ENCODE measurements around the gene SH3BP5. TPM values are rescaled to one million over a fixed set of nuclear protein-coding genes. Genes with fewer than 3 reads are reported as not detected.

The SH3BP5 gene
- total RNA-seq, 4 donors from 2014 or later = 12.8 to 64.4 (median 16.0) TPM

DNA sequence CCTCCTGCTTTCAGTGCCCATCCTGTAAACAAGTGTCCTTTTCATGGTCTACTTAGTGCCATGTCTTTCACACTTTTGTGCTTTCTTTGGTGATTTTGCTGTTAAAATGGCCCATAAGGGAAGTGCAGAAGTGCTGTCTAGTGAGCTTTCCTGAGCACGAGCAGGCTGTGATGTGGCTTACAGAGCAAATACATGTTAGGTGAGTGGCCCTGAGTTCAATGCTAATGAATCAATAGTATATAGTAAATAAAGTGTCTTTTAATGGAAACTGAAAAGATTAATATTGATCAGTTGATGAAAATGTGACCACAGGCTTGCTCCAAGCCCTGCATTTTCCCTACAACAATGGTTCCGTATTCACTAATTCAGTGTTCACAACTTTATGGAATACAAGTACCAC is 5.7 kb downstream of the SH3BP5 start:
- Histone ChIP-seq H3K4me1 (peaks cover 0 to 8% (median 0%) of the 10 kb centered on the region in 4 donors), H3K36me3 (no peaks in the 10 kb centered on the region), H3K9me3 (no peaks in the 10 kb centered on the region), H3K27me3 (no peaks in the 10 kb centered on the region), H3K27ac (no peak overlapping the region), H3K4me3 (no peak overlapping the region)
- TF ChIP-seq, protein P1, sequence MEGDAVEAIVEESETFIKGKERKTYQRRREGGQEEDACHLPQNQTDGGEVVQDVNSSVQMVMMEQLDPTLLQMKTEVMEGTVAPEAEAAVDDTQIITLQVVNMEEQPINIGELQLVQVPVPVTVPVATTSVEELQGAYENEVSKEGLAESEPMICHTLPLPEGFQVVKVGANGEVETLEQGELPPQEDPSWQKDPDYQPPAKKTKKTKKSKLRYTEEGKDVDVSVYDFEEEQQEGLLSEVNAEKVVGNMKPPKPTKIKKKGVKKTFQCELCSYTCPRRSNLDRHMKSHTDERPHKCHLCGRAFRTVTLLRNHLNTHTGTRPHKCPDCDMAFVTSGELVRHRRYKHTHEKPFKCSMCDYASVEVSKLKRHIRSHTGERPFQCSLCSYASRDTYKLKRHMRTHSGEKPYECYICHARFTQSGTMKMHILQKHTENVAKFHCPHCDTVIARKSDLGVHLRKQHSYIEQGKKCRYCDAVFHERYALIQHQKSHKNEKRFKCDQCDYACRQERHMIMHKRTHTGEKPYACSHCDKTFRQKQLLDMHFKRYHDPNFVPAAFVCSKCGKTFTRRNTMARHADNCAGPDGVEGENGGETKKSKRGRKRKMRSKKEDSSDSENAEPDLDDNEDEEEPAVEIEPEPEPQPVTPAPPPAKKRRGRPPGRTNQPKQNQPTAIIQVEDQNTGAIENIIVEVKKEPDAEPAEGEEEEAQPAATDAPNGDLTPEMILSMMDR (IDR thresholded peaks at IDR 0.05) = no peak
- no peak for TF ChIP-seq POLR2A (IDR thresholded peaks at IDR 0.05)
- DNase-seq = no peak

DNA sequence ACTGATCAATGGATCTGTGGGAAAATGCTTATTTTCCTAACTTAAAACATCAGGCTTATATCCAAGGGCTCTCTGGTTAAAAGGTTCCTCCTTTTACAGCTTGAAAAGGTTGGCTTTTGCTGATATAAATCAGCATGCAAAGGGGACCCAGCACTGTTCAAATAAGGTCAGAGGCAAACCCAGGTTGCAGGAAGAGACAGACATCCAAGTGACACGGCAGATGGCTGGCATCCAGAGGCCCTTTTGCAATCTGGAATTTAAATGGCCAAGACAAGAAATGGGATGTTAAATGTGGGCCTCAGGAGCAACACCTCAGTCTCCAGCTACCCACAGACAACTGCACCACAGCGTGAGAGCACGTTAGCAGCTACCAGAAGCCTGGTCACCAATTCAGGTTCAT is 6.3 kb downstream of the SH3BP5 start:
- no peak for DNase-seq
- no peaks in the 10 kb centered on the region for H3K27me3 ChIP-seq
- no peak for TF ChIP-seq POLR2A (IDR thresholded peaks at IDR 0.05)
- TF ChIP-seq, protein P1 (IDR thresholded peaks at IDR 0.05) = no peak
- H3K9me3 ChIP-seq = no peaks in the 10 kb centered on the region
- H3K36me3 ChIP-seq = no peaks in the 10 kb centered on the region
- no peak overlapping the region for H3K27ac ChIP-seq
- H3K4me1 ChIP-seq = peaks cover 0 to 8% (median under 1%) of the 10 kb centered on the region in 4 donors
- no peak overlapping the region for H3K4me3 ChIP-seq

DNA sequence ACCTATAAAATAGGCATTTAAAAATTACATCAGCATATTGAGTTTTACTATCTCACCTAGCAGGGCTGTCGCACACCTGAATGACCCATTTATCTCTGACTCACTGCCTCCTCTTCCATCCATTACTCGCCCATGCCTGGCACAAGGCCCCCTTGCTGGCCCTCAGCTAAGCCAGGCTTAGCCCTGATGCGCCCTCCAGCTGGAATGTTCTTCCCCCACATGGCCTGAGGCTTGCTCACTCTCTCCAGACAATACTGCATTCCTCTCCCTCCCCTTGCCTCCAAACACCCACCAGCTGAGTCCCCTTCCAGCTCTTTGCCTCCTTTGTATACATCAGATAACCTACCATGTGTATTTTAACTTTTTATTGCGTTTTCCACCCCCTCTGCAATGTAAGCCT is 7.2 kb downstream of the SH3BP5 start:
- H3K27ac ChIP-seq = no peak overlapping the region
- no peak for DNase-seq

DNA sequence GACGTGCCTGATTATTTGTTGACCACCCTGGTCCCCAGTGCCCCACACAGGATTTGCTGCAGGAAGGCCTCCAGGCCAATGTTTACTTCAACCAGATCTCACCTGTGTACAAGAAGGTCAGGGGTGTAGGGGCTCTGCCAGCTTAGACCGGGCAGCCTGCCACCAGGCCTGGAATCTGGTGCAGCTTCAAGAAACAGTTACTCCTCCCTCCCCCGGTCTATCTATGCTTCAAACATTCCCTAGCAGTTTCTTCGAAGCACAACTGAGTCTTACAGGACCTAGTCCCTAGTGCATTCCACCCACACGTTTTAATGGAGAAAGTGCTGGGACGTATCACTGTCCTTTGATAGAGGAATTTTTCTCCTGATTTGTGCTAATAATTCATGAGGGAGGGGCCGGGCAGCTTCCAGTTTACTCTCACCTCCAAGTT is 8.0 kb downstream of the SH3BP5 start:
- Histone ChIP-seq H3K9me3 (no peaks in the 10 kb centered on the region), H3K27ac (no peak overlapping the region), H3K4me3 (no peak overlapping the region), H3K4me1 (peaks cover 0 to 8% (median 5%) of the 10 kb centered on the region in 4 donors), H3K36me3 (no peaks in the 10 kb centered on the region), H3K27me3 (no peaks in the 10 kb centered on the region)
- DNase-seq = no peak
- no peak for TF ChIP-seq POLR2A (IDR thresholded peaks at IDR 0.05)
- TF ChIP-seq, protein P1 (IDR thresholded peaks at IDR 0.05) = no peak

More for the DNA sequence above, 7.2 kb downstream of the SH3BP5 start:
- H3K36me3 ChIP-seq = no peaks in the 10 kb centered on the region
- no peak overlapping the region for H3K4me3 ChIP-seq
- no peaks in the 10 kb centered on the region for H3K27me3 ChIP-seq
- no peaks in the 10 kb centered on the region for H3K9me3 ChIP-seq
- TF ChIP-seq, protein P1 (IDR thresholded peaks at IDR 0.05) = no peak
- TF ChIP-seq POLR2A (IDR thresholded peaks at IDR 0.05) = no peak
- peaks cover 0 to 8% (median 5%) of the 10 kb centered on the region in 4 donors for H3K4me1 ChIP-seq

DNA sequence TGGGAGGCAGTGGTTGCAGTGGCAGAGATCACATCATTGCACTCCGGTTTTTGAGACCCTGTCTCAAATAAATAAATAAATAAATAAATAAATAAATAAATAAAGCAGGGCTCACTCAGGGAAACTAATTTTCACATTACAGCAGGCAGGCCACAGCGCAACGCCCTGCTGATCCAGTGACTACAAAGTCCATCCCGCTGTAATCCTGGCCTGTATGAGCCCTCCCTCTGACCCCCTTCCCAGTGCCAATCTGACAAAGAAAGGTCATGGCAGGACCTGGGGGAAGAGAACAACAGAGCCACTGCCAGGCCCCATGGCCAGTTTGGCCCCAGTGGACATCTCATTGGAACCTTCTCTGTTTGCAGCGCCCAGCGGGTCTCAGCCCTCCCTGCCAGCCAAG is 9.3 kb downstream of the SH3BP5 start:
- no peaks in the 10 kb centered on the region for H3K9me3 ChIP-seq
- no peak for TF ChIP-seq POLR2A (IDR thresholded peaks at IDR 0.05)
- TF ChIP-seq, protein P1 (IDR thresholded peaks at IDR 0.05) = no peak
- H3K27me3 ChIP-seq = no peaks in the 10 kb centered on the region
- no peak overlapping the region for H3K27ac ChIP-seq
- no peak for DNase-seq
- H3K36me3 ChIP-seq = no peaks in the 10 kb centered on the region
- H3K4me1 ChIP-seq = peaks cover 0 to 16% (median 5%) of the 10 kb centered on the region in 4 donors
- H3K4me3 ChIP-seq = no peak overlapping the region

DNA sequence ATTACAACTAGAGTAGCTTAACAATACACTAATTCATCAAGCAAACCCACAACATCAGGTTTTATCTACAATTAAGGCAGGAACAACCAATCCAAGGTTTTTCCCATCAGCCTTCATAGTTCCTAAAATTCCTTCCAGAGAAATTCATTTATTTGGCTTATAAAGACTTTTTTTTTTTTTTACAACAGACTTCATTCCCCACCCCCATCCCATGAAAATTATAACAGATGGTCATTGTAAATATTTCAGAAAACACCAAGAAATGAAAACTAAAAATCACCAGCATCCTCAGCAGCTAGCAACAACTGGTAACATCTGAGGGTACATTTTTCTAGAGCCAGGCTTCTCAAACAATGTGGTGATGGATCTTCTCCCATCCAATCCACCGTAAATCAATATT is 11.0 kb downstream of the SH3BP5 start:
- Histone ChIP-seq H3K27me3 (no peaks in the 10 kb centered on the region), H3K4me3 (no peak overlapping the region), H3K9me3 (no peaks in the 10 kb centered on the region), H3K36me3 (no peaks in the 10 kb centered on the region), H3K27ac (peak overlapping the region in 1 of 4 donors; percentile 63), H3K4me1 (peaks cover 0 to 16% (median 3%) of the 10 kb centered on the region in 4 donors)
- DNase-seq = no peak
- TF ChIP-seq POLR2A (IDR thresholded peaks at IDR 0.05) = no peak
- TF ChIP-seq, protein P1 (IDR thresholded peaks at IDR 0.05) = no peak

Data from Peyer's patch (tissue), 4 donors.